Measurements from ENCODE around the gene OLIG2. TPM values are rescaled to one million over a fixed set of nuclear protein-coding genes. Genes with fewer than 3 reads are reported as not detected.

Gene OLIG2
- total RNA-seq, 1 donor from 2014 or later: not detected

DNA sequence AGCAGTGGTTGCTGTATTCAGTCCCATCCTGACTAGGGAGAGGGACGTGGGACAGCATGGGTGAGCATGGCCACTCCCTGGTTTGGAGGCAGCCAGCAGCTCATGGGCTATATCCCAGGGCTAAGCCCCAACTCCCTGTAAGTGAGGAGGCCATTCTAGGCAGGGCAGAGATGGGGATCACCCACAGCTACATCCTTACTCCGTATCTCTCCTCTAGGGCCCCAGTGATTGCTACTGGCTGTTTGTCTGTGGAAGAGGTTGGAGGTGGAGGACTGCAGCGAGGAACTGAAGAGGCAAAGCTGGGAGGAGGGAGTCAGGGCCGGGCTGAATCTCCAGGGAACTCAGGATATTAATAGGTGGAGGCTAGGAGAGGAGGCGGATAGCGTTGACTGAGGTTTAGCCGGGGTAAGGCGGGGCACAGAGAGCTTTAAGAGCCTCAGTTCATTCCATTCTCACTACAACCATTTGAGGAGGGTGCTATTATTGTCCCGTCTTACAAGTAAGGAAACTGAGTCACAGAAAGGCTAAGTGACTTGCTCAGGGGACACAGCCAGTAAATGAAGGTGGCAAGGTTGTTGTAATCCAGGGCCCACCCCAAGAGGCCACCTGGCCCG, 6.8 kb downstream of the OLIG2 start:
- intact Hi-C loops (cut with micrococcal nuclease): no loop called here

DNA sequence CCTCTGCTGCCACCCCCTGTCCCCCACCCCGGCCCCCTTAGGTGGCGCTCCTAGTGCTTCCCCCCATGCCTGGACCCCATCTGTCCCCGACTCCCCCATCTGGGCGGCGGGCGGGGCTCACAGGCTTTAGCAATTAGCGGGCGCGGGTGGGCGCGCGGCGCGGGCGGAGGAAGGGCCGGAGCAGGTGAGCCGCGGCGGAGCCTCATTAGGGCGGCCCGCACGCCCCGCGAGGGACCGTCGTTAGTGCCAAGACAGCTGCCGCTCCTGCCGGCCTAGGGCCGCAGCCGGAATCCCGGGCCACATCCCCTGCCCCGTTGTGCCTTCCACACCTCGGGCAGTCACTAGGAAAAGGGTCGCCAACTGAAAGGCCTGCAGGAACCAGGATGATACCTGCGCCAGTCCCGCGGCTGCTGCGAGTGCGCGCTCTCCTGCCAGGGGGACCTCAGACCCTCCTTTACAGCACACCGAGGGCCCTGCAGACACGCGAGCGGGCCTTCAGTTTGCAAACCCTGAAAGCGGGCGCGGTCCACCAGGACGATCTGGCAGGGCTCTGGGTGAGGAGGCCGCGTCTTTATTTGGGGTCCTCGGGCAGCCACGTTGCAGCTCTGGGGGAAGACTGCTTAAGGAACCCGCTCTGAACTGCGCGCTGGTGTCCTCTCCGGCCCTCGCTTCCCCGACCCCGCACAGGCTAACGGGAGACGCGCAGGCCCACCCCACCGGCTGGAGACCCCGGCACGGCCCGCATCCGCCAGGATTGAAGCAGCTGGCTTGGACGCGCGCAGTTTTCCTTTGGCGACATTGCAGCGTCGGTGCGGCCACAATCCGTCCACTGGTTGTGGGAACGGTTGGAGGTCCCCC, 7.6 kb downstream of the OLIG2 start:
- intact Hi-C loops (cut with micrococcal nuclease): no loop called here

DNA sequence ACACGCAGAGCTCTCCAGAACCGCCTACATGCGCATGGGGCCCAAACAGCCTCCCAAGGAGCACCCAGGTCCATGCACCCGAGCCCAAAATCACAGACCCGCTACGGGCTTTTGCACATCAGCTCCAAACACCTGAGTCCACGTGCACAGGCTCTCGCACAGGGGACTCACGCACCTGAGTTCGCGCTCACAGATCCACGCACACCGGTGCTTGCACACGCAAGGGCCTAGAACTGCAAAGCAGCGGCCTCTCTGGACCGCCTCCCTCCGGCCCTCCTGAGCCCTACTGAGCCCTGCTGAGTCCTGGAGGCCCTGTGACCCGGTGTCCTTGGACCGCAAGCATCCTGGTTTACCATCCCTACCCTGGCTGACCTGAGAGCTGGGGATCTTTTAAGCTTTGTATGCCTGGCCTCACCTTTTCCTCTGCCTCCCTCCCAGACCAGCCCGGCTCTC, 8.3 kb downstream of the OLIG2 start:
- intact Hi-C loops (cut with micrococcal nuclease): no loop called here

DNA sequence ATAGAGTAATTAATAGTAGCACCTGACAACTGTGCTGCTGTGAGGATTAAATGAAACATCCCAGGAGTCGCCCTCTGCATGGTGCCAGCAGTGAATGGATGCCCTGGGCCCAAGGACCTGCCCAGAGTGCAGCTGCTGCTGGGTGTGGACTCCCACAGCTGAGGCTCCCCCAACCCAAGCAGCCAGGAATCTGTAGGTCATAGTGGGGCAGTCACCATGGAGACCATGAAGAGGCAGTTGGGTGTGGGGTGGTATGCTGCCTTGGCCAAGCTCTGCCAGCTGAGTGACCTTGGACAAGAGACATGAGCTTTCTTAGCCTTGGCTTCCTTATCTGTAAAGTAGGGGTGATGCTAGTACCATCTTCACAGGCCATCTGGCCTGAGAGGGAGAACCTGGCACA, 9.4 kb downstream of the OLIG2 start:
- intact Hi-C loops (cut with micrococcal nuclease): no loop called here

DNA sequence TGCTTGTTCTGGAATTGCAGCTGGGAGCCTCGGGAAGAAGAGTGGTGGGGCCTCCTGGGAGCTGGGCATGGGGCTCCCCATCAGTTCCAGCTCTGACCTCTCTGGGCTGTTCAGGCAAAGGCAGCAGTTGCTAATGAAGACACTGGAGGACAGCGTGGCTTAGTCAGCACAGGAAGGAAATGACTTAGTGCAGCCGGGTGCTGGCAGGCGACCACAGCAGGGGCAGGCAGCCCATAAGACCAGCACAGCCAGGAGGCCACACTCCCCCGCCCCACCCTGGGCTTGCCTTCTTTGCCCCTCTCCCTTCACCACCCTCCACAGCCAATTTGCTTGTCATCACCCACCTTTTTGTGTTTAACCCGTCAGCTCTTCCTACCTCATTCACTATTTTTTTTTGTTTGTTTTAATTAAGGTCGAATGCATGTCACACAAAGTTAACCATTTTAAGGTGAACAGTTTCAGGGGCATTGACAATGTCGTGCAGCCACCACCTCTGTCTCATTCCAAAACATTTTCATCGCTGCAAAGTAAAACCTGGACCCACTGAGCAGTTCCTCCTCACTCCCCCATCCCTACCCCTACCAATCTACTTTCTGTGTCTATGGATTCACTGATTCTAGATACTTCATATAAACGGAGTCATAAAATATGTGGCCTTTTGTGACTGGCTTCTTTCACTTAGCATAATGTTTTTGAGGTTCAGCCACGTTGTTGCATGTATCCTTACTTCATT, 10.9 kb downstream of the OLIG2 start:
- intact Hi-C loops (cut with micrococcal nuclease): no loop called here

DNA sequence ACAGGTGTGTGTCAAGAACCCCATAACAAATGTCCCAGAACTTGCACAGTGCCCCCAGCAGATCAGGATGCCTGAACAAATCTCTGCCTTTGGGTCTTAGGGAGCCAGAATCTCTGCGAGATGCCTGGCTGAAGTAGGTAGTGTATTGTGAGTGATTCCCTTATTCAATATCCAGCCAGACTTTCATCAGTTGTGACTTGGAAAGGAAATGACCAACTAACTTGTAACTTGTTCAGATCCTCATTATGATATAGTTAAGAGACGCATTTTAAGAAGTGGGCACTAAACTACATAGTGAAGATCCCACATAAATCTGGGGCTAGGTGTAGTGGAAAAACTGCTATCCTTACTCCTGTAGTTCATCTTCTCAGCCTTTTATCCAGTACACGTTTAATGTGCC, 11.8 kb downstream of the OLIG2 start:
- intact Hi-C loops (cut with micrococcal nuclease): no loop called here

DNA sequence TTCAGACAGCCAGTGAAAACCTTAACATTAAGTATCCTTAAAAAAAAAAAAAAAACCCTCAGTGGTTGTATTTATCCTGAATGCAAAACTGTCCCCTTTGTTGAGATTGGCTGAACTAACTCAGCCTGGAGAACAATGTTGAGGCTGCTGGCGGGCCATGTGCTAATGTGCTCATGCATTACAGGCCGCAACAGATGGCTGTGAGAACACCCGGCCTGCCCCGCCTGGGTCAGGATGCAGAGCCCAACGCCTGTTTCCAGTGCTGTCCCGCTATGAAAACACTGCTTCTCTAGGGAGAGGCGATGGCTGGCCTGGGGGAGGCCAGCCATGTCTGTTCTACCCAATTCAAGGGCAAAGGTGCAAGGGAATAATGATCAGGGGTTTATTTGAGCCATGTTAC, 13.8 kb downstream of the OLIG2 start:
- intact Hi-C loops (cut with micrococcal nuclease): no loop called here

DNA sequence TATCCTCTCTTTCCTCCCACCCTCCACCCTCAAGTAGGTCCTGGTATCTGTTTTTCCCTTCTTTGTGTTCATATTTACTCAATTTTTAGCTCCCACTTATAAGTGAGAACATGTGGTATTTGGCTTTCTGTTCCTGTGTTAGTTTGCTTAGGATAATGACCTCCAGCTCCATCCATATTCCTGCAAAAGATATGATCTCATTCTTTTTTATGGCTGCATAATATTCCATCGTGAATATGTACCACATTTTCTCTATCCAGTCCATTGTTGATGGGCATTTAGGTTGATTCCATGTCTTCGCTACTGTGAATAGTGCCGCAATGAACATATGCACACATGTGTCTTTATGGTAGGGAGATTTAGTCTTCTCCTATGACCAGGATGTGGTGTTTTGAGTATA, 14.5 kb downstream of the OLIG2 start:
- intact Hi-C loops (cut with micrococcal nuclease): no loop called here

DNA sequence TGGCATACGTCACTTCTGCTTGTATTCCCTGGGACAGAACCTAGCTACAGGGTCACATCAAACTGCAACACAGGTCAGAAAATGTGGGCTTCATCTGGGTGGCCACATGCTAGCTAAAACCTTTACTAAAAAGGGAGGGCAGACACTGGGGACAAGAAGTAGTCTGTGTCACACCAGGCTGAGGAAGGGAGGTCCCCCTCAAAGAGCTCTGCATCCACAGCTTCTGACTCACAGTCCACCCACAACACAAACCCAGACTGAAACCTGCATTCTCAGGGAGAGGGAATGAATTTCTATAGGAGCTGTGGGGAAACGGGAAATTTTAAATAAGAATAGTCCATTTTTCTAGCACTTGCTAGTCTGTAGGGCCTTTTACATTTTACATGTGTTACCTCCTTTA, 16.2 kb downstream of the OLIG2 start:
- intact Hi-C loops (cut with micrococcal nuclease): no loop called here

DNA sequence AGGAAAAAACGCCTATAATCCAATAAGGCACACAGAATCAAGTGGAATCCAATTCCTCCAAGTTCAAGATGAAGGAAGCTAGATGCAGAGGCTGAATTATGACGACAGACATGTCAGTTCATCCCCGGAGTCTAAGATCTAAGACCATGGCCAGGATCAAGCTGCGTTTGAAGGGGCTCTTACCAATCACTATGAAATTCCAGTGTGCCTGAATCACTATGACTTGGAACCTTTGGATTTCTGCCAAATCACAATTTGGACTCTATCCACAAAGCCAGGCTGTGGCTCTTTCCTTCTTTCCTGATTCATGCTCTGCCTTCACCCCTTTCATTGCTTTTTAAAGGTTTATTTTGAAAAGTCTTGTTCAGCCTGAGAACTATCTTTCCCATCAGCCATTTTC, 17.1 kb downstream of the OLIG2 start:
- intact Hi-C loops (cut with micrococcal nuclease): no loop called here

DNA sequence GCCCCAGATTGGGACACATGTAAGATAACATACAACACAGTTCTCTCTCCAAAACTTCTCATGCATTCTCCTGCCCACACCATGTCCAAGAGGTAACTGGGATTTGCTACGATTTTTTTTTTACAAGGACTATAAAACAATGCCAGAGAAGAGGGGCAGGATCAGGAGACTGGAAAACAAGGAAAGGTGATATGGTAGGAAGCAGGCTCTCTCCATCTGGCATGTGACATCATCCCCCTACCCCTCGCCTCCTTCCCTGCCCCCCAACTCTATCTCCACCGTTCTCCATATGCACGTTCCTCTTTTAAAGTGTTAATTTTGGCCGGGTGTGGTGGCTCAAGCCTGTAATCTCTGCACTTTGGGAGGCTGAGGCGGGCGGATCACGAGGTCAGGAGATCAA, 20.7 kb downstream of the OLIG2 start:
- intact Hi-C loops (cut with micrococcal nuclease): no loop called here

DNA sequence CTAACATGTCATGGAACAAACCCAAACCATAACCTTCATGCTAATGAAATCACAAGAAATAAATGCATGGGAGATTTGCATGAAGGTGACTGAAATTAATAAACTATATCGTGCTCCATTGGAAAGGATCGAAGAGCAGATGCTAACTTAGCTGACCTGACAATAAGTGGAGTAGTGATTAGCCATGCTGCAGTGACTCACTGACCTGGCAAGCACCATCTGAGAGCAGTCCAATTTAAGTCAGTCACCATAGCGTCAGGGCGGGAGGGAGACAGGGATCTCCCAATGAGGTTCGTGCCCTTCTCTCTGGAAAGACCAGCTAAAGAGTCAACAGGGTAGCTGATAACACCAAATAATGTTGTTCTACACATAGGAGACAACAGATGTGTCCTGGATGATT, 21.5 kb downstream of the OLIG2 start:
- intact Hi-C loops (cut with micrococcal nuclease): no loop called here

DNA sequence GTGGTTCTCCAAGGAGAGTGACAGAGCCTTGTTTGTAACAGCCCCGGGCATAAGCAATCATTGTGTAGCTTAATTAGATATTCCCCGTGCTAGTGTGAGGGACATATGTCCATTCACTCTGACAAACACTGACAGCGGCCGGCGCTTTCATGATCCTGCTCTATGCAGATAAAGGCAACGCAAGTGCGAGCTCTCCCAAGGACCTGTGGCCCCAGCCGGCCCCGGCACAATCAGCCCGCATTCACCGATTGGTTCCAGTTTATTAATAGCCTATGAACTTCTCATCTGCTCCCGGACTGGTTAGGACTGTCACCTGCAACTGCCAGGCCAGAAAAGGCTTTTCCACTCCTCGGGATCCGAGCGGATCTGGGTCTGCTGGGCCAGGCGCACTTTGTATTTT, 26.2 kb downstream of the OLIG2 start:
- intact Hi-C loops (cut with micrococcal nuclease): no loop called here

DNA sequence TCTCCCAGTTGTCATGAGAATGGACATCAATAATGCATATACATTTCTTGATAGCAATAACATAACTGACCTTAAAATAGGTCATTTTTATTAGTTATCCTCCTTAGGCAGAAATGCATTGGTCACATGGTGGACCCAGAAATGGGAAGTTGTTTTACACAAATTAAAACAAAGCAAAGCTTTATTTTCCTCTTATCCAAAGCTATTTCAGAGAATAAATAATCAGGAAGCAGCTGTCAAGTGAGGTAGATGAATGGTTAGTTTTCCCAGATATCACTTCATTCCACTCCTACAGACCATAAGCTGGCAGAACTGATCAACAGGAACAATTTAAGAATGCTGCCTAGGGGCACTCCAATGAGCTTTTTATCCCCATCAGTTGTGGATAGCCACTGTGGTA, 28.2 kb downstream of the OLIG2 start:
- intact Hi-C loops (cut with micrococcal nuclease): no loop called here

DNA sequence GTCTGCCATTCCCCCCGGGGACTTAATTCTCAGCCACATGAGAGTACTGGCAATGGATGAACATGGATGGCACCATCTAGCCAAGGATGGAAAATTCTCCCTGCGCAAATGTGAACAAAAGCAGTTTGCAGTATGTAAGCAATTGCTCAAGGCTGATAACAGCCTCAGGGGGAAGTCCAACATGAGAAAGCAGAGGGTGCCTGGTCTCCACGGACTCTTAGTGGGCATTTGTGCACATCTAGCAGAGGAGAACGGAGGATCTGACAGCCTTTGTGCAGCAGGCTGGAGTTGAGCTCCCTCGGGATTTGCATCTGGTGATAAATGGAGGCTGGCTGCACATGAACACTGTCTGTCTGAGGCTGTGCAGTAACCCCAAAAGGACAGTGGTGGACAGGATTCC, 30.3 kb downstream of the OLIG2 start:
- intact Hi-C loops (cut with micrococcal nuclease): no loop called here

DNA sequence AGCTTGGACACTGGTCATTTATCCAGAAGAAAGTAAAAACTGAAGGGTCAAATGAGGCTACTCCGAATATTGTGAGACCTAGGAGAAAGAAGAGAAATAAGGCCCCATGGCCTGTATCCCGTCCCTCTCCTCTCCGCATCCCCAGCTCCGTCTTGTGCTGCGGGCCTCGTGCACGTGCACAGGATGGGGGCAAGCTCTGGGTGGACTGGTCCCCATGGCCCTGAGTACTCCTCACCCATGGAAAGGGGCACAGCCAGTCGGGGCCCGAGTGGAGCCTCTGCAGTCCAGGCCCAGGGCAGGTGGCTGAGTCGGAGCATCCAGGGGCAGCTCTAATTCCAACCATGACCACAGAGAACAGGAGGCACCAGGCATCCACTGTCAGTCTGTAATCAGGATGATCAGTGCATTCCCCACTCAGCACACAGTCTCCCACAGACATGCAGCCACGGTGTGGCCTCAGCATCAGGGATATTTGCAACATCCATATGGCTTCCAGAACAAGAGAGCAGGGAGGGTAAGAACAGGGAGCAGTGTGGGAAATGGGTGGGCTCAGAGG, 31.7 kb downstream of the OLIG2 start:
- intact Hi-C loops (cut with micrococcal nuclease): no loop called here

DNA sequence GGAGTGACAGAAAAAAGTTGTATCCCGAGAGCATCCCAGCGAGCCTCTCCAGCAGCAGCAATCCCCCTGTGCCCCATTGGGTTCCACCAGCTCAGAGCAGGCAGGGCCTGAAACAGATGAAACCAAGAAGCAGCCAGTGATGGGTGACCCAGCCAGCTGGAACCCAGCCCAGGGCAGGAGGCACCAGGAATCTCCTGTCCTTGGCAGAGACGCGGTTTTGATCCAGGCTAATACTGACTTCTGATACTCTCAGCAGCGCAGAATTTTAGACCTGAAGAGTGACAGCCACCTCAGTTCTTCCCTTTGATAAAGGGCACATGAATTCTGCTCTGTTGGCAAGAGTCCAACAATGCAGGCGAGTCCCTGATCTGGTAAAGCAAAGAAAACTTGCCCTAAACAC, 32.8 kb downstream of the OLIG2 start:
- intact Hi-C loops (cut with micrococcal nuclease): no loop called here

DNA sequence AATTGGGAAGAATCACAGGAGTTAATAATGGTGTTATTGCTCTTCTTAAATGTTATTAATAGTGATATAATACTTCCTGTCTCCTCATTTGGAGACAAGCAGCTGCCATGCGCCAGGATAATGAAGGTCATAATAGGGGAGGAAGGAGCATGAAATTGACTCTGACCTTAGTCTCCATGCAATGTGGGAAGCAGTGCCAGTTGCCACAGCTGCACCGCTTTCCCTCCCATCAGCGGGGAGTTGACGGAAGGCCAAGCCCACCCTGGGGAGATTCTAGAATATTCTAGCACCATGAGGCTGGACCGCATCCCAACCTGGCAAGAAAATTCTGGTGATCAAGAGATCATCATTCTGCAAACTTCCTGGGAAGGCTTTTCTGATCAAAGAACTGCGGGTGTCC, 33.2 kb downstream of the OLIG2 start:
- intact Hi-C loops (cut with micrococcal nuclease): no loop called here

DNA sequence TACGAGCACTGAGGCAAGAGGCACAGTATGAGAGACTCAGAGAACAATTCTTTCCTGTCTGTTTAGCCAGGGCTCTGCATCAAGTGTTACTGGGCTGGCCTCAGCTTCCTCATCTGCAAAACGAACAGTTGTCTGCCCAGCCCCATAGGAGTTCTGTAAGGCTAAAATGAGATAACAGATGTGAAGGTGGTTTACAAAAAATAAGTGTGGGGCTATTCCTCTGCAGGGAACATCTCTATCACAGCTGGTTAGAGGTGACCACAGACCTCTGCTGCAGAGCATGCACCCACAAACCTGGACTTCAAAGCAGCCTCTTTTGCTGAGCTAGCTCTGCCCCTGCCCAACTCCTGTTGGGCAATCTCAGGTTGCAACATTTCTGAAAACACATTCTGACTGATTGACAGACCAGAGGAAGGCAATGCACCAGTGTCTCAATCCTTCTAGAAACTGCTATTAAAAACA, 33.7 kb downstream of the OLIG2 start:
- intact Hi-C loops (cut with micrococcal nuclease): no loop called here

DNA sequence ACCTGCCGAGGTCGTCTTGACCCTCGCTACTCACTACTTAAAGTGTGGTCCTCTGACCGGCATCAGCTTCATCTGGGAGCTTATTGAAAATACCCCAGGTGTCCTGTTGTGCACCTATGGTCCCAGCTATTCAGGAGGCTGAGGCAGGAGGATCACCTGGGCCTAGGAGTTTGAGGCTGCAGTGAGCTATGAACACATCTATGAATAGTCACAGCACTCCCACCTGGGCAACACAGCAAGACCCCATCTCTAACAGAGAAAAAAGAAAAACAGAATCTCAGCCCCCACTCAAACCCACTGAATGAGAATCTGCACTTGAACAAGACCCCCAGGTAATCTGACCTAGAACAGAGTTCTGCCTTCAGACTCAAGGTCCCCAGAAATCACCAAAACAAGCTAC, 35.5 kb downstream of the OLIG2 start:
- intact Hi-C loops (cut with micrococcal nuclease): no loop called here

DNA sequence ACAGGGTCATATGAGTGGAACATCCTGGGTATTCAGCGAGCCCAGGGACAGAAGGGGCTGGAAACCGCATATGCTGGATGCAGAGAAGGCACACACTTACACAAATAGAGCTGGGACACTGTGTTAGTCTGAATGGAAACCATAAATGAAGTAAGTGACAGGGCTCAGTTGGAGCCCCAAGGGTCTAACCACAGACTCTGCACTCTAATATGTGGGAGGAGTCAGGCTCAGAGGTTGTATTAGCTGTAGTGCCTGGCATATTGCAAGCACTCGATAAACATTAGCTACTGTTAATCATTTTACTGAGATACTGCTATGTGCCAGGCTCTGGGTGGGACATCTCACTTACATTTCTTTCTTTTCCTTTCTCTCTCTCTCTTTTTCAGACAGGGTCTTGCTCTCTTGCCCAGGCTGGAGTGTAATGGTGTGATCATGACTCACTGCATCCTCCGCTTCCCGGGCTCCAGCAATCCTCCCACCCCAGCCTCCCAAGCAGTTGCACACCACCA, 37.7 kb downstream of the OLIG2 start:
- intact Hi-C loops (cut with micrococcal nuclease): no loop called here

Data from T-helper 2 cell treated with Interferon-gamma antibody and Interleukin-4, amounts not matched to agents 100 ng/mL and 5 ng/mL, for 36 hours (primary cell).